ENCODE measurements around the gene ADAMTS7. TPM values are rescaled to one million over a fixed set of nuclear protein-coding genes. Genes with fewer than 3 reads are reported as not detected.
"Not testable (repeated sequence)": the region's sequence is repeated elsewhere in the genome, so short reads cannot be mapped to it uniquely, and the experiment has no call there.

Gene ADAMTS7
- total RNA-seq, 1 donor from 2014 or later = 9.1 TPM

GRCh38 chr15:78734451-78735064 lies 76.7 kb downstream of the ADAMTS7 start:
- no peaks in the 10 kb centered on the region for H3K36me3 ChIP-seq
- intact Hi-C loops (cut with DNase I) = no loop called here
- DNase-seq (peak; percentile 40), ATAC-seq (no peak)
- no peak for TF ChIP-seq CTCF (IDR thresholded peaks at IDR 0.05)
- no peak overlapping the region for H3K27ac ChIP-seq
- no peaks in the 10 kb centered on the region for H3K9me3 ChIP-seq
- H3K27me3 ChIP-seq = no peaks in the 10 kb centered on the region
- H3K4me3 ChIP-seq = no peak overlapping the region
- H3K4me1 ChIP-seq = no peaks in the 10 kb centered on the region

DNA sequence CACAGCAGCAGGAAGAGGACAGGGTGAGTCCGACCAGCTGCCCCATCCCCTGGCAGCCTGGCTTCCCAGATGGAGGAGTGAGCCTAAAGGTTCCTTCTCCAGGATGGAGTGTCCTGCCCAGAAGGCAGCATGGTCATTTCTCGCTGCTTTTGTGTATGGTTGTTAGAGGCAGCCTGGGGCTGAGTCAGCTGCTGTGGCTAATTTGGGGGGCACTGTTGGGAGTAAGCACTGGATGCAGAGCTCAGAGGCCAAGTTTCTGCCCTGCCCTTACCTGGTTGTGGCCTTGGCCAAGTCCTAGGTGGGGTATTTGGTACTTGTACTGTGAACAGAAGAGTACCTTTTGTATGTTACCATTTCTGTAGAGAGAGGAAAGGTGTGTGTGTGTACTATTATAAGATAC lies 78.6 kb downstream of the ADAMTS7 start:
- Histone ChIP-seq H3K9me3 (no peaks in the 10 kb centered on the region), H3K4me3 (no peak overlapping the region), H3K27me3 (no peaks in the 10 kb centered on the region), H3K4me1 (no peaks in the 10 kb centered on the region), H3K36me3 (no peaks in the 10 kb centered on the region), H3K27ac (no peak overlapping the region)
- TF ChIP-seq CTCF (IDR thresholded peaks at IDR 0.05) = no peak
- intact Hi-C loops (cut with DNase I) = no loop called here
- ATAC-seq (no peak), DNase-seq (peak; percentile 32)

- Histone ChIP-seq H3K9me3 (no peaks in the 10 kb centered on the region), H3K4me3 (no peak overlapping the region), H3K27me3 (no peaks in the 10 kb centered on the region), H3K4me1 (no peaks in the 10 kb centered on the region), H3K27ac (no peak overlapping the region), H3K36me3 (no peaks in the 10 kb centered on the region)
- intact Hi-C loops (cut with DNase I) = no loop called here
- no peak for ATAC-seq
- TF ChIP-seq CTCF (IDR thresholded peaks at IDR 0.05) = no peak
- DNase-seq = no peak
Observed at GRCh38 chr15:78730955-78731354, 80.3 kb downstream of the ADAMTS7 start.

- H3K4me1 ChIP-seq; H3K36me3 ChIP-seq; ATAC-seq; H3K27ac ChIP-seq; H3K4me3 ChIP-seq; DNase-seq; H3K9me3 ChIP-seq; H3K27me3 ChIP-seq; intact Hi-C loops (cut with DNase I): not testable (repeated sequence)
Observed at GRCh38 chr15:78728427-78728826, 82.8 kb downstream of the ADAMTS7 start.

DNA sequence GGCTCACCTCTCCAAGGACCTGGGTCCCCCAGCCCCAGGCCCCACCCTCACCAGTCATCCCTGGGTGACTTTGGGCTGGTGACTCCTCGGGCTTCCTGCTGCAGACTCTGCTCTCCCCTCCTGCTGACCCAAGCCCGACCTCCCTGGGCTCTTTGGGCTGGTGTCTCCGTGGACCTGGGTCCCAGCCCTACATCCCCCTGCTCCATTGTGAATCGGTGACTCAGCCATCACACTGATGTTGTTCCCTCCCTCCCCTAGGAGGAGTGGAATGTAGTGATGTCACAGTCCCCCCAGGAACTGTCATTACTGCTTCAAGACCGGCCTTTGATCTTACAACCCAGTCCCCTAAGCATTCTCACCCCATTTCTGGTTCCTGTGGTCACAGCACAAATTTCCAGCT lies 83.7 kb downstream of the ADAMTS7 start:
- Histone ChIP-seq H3K27me3 (no peaks in the 10 kb centered on the region), H3K27ac (no peak overlapping the region), H3K4me3 (no peak overlapping the region), H3K36me3 (no peaks in the 10 kb centered on the region), H3K9me3 (no peaks in the 10 kb centered on the region), H3K4me1 (no peaks in the 10 kb centered on the region)
- DNase-seq (no peak), ATAC-seq (no peak)
- intact Hi-C loops (cut with DNase I) = no loop called here
- no peak for TF ChIP-seq CTCF (IDR thresholded peaks at IDR 0.05)

DNA sequence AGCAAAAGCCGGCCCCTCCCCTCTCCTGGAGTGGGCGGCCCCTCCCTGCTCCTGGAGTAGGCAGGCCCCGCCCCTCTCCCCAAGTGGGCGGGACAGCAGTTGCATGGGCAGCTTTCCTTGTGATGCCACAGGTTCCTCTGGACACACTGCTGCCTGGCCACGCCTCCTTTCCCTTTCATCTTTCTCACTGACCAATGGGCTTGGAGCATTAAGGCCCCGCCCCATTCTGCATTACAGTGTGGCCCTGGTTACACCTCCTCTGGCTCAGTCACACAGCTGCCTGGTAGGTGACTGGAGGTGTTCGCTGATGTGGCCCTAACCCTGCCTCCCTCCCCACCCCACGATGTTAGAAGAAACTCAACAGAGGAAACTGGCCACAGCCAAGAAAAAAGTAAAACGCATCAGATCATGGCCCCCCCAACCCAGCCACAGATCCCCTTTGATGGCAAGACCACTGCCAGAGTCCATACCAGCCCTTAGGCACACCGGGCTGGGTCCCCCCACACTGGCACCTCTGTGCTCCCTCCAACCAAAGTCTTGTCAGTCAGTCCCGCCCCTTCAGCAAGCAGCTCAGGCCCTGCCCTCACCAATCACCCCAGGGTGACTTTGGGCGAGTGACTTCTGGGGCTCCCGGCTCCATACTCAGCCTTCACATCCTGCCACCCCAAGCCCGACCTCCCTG lies 84.3 kb downstream of the ADAMTS7 start:
- Histone ChIP-seq H3K9me3 (no peaks in the 10 kb centered on the region), H3K4me1 (no peaks in the 10 kb centered on the region), H3K27ac (no peak overlapping the region), H3K27me3 (no peaks in the 10 kb centered on the region), H3K4me3 (no peak overlapping the region), H3K36me3 (no peaks in the 10 kb centered on the region)
- no peak for ATAC-seq
- TF ChIP-seq CTCF (IDR thresholded peaks at IDR 0.05) = no peak
- no peak for DNase-seq
- intact Hi-C loops (cut with DNase I) = no loop called here

- ATAC-seq; H3K27ac ChIP-seq; intact Hi-C loops (cut with DNase I); H3K9me3 ChIP-seq; H3K27me3 ChIP-seq; H3K36me3 ChIP-seq; H3K4me3 ChIP-seq; H3K4me1 ChIP-seq; DNase-seq: not testable (repeated sequence)
Observed at GRCh38 chr15:78719819-78720450, 91.3 kb downstream of the ADAMTS7 start.

Measured in upper lobe of right lung (tissue), 1 donor.